ENCODE measurements around the gene MINPP1. TPM values are rescaled to one million over a fixed set of nuclear protein-coding genes. Genes with fewer than 3 reads are reported as not detected.

The MINPP1 gene
- polyA plus RNA-seq, 1 of the 3 experiments (the other 2 are of a cell fraction) = 23.7 TPM

- TF ChIP-seq FOXJ3 (CRISPR knock-in tag; IDR thresholded peaks at IDR 0.05) = no peak
- no peak for TF ChIP-seq POLR2AphosphoS5 (IDR thresholded peaks at IDR 0.05; ENCODE audit: low read depth, low read length)
These were observed 60.3 kb downstream of the MINPP1 start (continued) for GRCh38 chr10:87565010-87565409.

DNA sequence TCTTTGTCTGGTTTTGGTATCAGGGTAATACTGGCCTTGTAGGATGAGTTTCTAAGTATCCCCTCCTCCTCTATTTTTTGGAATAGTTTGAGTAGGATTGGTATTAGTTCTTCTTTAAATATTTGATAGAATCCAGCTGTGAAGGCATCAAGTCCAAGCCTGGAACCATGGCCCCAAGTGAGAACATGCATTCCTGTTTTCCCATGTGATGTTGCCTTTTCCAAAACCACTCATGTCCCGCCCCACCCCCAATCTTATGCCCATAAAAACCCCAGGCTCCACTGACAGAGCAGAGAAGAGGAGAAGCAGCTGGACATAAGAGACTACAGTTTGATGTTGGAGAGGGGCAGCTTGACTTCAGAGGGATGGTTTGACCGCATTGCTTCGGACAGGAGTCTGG is 71.2 kb downstream of the MINPP1 start:
- H3K79me2 ChIP-seq (ENCODE audit: insufficient read depth) = no peaks in the 10 kb centered on the region
- H3K27me3 ChIP-seq (ENCODE audit: insufficient read depth) = no peaks in the 10 kb centered on the region
- H4K20me1 ChIP-seq (ENCODE audit: insufficient read depth) = no peaks in the 10 kb centered on the region
- H3K9me3 ChIP-seq = peaks cover 6% of the 10 kb centered on the region
- peaks cover 5% of the 10 kb centered on the region for H3F3A ChIP-seq (replicated peaks; ENCODE audit: insufficient read depth)
- H3K36me3 ChIP-seq (replicated peaks in 1 of 2; ENCODE audit: control insufficient read depth in 1 of 2, insufficient read depth in 2 of 2, low read length in 1 of 2) = no peaks in the 10 kb centered on the region
- no peak overlapping the region for H3K27ac ChIP-seq (ENCODE audit: low read depth in 2 of 2, low read length in 1 of 2)
- no peak overlapping the region for H3K4me3 ChIP-seq (ENCODE audit: low read depth in 2 of 2, low read length in 1 of 2)
- H3K4me2 ChIP-seq = no peak overlapping the region
- TF ChIP-seq USF1 (IDR thresholded peaks at IDR 0.05; ENCODE audit: borderline replicate concordance, low read depth) = no peak
- no peak for TF ChIP-seq NFIC (IDR thresholded peaks at IDR 0.05; ENCODE audit: borderline replicate concordance)
- peaks cover 0 to 3% of the 10 kb centered on the region in 2 experiments; a peak in 1 of 4 replicates for H3K4me1 ChIP-seq (ENCODE audit: control insufficient read depth in 1 of 2, insufficient read depth in 2 of 2, low read depth in 1 of 2, low read length in 1 of 2)
- H2AFZ ChIP-seq (ENCODE audit: low read depth) = no peak overlapping the region
- no peaks in the 10 kb centered on the region for H3K9me2 ChIP-seq
- no peak for DNase-seq
- no peak overlapping the region for H3K9ac ChIP-seq
- ChIA-PET POLR2A (no interaction called here), CTCF (interaction anchor here (0.7 to 1.2 kb wide), 2 partner anchors 13 to 19 kb away, joined by 3 to 4 read pairs; no protein-coding TSS in a partner anchor)
- 88% methylated on average over 3 of the region's 3 CpGs for WGBS (ENCODE audit: low lambda C conversion rate)

GRCh38 chr10:87578160-87578841 is 73.6 kb downstream of the MINPP1 start:
- CTCF ChIA-PET = no interaction called here
- 62% methylated on average over 4 of the region's 5 CpGs for WGBS (ENCODE audit: low lambda C conversion rate)
- H3K4me1 ChIP-seq (ENCODE audit: control insufficient read depth in 1 of 2, insufficient read depth in 2 of 2, low read depth in 1 of 2, low read length in 1 of 2) = peaks cover 0 to 3% of the 10 kb centered on the region in 2 experiments; a peak in 1 of 4 replicates
- no peak overlapping the region for H3K4me3 ChIP-seq (ENCODE audit: low read depth in 2 of 2, low read length in 1 of 2)
- TF ChIP-seq GATA2 (CRISPR knock-in tag; IDR thresholded peaks at IDR 0.05) (no peak), ELF1 (IDR thresholded peaks at IDR 0.05) (no peak), CTCF (IDR thresholded peaks at IDR 0.05) (no peak), MEF2A (IDR thresholded peaks at IDR 0.05; ENCODE audit: borderline replicate concordance, low read depth) (no peak), FOXM1 (IDR thresholded peaks at IDR 0.05; ENCODE audit: low read depth) (no peak), TEAD4 (IDR thresholded peaks at IDR 0.05; ENCODE audit: borderline replicate concordance, insufficient read depth) (no peak), EZH2phosphoT487 (IDR thresholded peaks at IDR 0.05; ENCODE audit: borderline replicate concordance, low read depth) (no peak), SIN3A (IDR thresholded peaks at IDR 0.05; ENCODE audit: borderline replicate concordance, low read depth, low read length) (no peak), JUND (IDR thresholded peaks at IDR 0.05) (no peak), RFX5 (IDR thresholded peaks at IDR 0.05; ENCODE audit: low read length) (no peak), IRF3 (IDR thresholded peaks at IDR 0.05; ENCODE audit: low read depth, low read length) (no peak), CHD2 (IDR thresholded peaks at IDR 0.05; ENCODE audit: low read length, partially characterized antibody) (no peak), USF2 (IDR thresholded peaks at IDR 0.05; ENCODE audit: borderline replicate concordance, low read depth, low read length) (no peak), NFIC (IDR thresholded peaks at IDR 0.05; ENCODE audit: borderline replicate concordance) (no peak)
- H3K9me2 ChIP-seq = no peaks in the 10 kb centered on the region
- no peak overlapping the region for H3K27ac ChIP-seq (ENCODE audit: low read depth in 2 of 2, low read length in 1 of 2)
- H4K20me1 ChIP-seq (ENCODE audit: insufficient read depth) = no peaks in the 10 kb centered on the region
- no peaks in the 10 kb centered on the region for H3K79me2 ChIP-seq (ENCODE audit: insufficient read depth)
- H3K36me3 ChIP-seq (replicated peaks in 1 of 2; ENCODE audit: control insufficient read depth in 1 of 2, insufficient read depth in 2 of 2, low read length in 1 of 2) = no peaks in the 10 kb centered on the region
- H3F3A ChIP-seq (replicated peaks; ENCODE audit: insufficient read depth) = peaks cover 5% of the 10 kb centered on the region
- H3K9ac ChIP-seq = no peak overlapping the region
- no peak overlapping the region for H2AFZ ChIP-seq (ENCODE audit: low read depth)
- no peaks in the 10 kb centered on the region for H3K9me3 ChIP-seq
- DNase-seq = no peak
- no peak overlapping the region for H3K4me2 ChIP-seq
- POLR2A ChIA-PET = no interaction called here
- H3K27me3 ChIP-seq (ENCODE audit: insufficient read depth) = no peaks in the 10 kb centered on the region

Data from SK-N-SH (cell line).